K562 (cell line): Measurements from ENCODE around the gene CLSTN2.

ENCODE experiments used
- ARID2 ChIP-seq: fragments of 450-650 bp; IDR thresholded peaks from 2 replicates; pipeline ENCODE4 v1.6.1; 2017; ENCODE audit warnings: antibody characterized with exemption, mild to moderate bottlenecking
- CBX3 ChIP-seq, 2 experiments: IDR thresholded peaks; 1 replicate in 1 of 2; 2 replicates in 1 of 2; pipeline ENCODE4 v1.6.1; 2012; ENCODE audit warnings: inconsistent platforms in 2 of 2, low read length in 2 of 2, borderline replicate concordance in 1 of 2, control low read depth in 1 of 2
- FOXJ3 ChIP-seq: sonication (generic); formaldehyde crosslinking; IDR thresholded peaks from 2 replicates; pipeline ENCODE4 v1.4.0; 2020; ENCODE audit warnings: mild to moderate bottlenecking, missing genetic modification reagents
- FOXP1 ChIP-seq: sonication (generic); formaldehyde crosslinking; IDR thresholded peaks from 2 replicates; pipeline ENCODE4 v1.8.0; 2022; ENCODE audit warnings: mild to moderate bottlenecking, missing genetic modification reagents
- GABPB1 ChIP-seq: sonication (generic); formaldehyde crosslinking; IDR thresholded peaks from 2 replicates; pipeline ENCODE4 v1.8.0; 2022; ENCODE audit warnings: mild to moderate bottlenecking, missing genetic modification reagents
- JUND ChIP-seq, 2 experiments: IDR thresholded peaks; 2 replicates in 1 of 2; 3 replicates in 1 of 2; pipeline ENCODE4 v1.6.1; 2011; ENCODE audit warnings: borderline replicate concordance in 2 of 2, low read depth in 2 of 2, low read length in 2 of 2, improper control_type of control experiment in 1 of 2, missing biosample characterization in 1 of 2, missing genetic modification characterization in 1 of 2, missing genetic modification reagents in 1 of 2
- SRF ChIP-seq, 2 experiments: fragments of 250-450, 450-650 bp in 1 of 2; sonication (Bioruptor Pico) in 1 of 2; sonication (generic) in 1 of 2; formaldehyde crosslinking; IDR thresholded peaks; 2 replicates each; pipeline versions ENCODE4 v1.5.0 to v1.5.1; 2020 to 2022; ENCODE audit warnings: mild to moderate bottlenecking in 1 of 2, missing genetic modification reagents in 1 of 2
- U2AF2 ChIP-seq: fragments of 200-400 bp; formaldehyde crosslinking; optimal IDR thresholded peaks from 2 replicates; pipeline ENCODE3; 2017; ENCODE audit warnings: low read depth, mild to moderate bottlenecking, low read length
- ZFP36 ChIP-seq: fragments of 150-350 bp; IDR thresholded peaks from 2 replicates; pipeline ENCODE4 v1.6.1; 2018; ENCODE audit warnings: low read length, low read depth; ENCODE audit not compliant: partially characterized antibody
- TF ChIP-seq, protein P1 (sequence below): sonication (generic); formaldehyde crosslinking; IDR thresholded peaks from 2 replicates; pipeline ENCODE4 v1.8.0; 2023; ENCODE audit warnings: missing genetic modification reagents, mild to moderate bottlenecking, borderline replicate concordance
- TF ChIP-seq, protein P2 (sequence below): fragments of 250-450 bp; sonication (Bioruptor Pico); IDR thresholded peaks from 2 replicates; pipeline ENCODE4 v1.5.0; 2022; ENCODE audit warnings: mild to moderate bottlenecking

DNA sequence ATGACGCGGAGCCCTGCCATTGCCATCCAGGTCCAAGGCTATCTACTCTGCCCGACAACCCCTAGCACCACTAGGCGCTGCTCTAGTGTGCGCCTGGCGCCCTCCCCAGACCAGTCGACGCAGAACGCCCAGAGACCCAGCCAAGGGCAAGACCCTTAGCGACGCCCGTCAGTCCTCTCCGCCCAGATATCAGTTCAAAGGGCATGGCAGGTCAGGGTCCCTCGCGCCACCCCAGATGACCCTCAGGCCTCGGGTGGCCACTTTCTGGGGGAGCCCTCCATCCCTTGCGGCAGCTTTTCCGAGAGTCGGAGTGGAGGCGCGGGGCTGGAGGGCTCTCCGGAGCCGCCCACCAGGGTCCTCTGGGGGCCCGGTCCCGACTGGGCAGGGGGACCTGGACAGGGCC is 371 bp upstream of the CLSTN2 start:
- TF ChIP-seq U2AF2, result no peak
- no peak for TF ChIP-seq ARID2
- TF ChIP-seq, protein P1, sequence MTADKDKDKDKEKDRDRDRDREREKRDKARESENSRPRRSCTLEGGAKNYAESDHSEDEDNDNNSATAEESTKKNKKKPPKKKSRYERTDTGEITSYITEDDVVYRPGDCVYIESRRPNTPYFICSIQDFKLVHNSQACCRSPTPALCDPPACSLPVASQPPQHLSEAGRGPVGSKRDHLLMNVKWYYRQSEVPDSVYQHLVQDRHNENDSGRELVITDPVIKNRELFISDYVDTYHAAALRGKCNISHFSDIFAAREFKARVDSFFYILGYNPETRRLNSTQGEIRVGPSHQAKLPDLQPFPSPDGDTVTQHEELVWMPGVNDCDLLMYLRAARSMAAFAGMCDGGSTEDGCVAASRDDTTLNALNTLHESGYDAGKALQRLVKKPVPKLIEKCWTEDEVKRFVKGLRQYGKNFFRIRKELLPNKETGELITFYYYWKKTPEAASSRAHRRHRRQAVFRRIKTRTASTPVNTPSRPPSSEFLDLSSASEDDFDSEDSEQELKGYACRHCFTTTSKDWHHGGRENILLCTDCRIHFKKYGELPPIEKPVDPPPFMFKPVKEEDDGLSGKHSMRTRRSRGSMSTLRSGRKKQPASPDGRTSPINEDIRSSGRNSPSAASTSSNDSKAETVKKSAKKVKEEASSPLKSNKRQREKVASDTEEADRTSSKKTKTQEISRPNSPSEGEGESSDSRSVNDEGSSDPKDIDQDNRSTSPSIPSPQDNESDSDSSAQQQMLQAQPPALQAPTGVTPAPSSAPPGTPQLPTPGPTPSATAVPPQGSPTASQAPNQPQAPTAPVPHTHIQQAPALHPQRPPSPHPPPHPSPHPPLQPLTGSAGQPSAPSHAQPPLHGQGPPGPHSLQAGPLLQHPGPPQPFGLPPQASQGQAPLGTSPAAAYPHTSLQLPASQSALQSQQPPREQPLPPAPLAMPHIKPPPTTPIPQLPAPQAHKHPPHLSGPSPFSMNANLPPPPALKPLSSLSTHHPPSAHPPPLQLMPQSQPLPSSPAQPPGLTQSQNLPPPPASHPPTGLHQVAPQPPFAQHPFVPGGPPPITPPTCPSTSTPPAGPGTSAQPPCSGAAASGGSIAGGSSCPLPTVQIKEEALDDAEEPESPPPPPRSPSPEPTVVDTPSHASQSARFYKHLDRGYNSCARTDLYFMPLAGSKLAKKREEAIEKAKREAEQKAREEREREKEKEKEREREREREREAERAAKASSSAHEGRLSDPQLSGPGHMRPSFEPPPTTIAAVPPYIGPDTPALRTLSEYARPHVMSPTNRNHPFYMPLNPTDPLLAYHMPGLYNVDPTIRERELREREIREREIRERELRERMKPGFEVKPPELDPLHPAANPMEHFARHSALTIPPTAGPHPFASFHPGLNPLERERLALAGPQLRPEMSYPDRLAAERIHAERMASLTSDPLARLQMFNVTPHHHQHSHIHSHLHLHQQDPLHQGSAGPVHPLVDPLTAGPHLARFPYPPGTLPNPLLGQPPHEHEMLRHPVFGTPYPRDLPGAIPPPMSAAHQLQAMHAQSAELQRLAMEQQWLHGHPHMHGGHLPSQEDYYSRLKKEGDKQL (CRISPR knock-in tag), result no peak
- no peak for TF ChIP-seq SRF (CRISPR knock-in tag; IDR thresholded peaks at IDR 0.05)
- no peak for TF ChIP-seq FOXJ3 (CRISPR knock-in tag)
- TF ChIP-seq CBX3 (IDR thresholded peaks at IDR 0.05; ENCODE audit: borderline replicate concordance in 1 of 2, low read length in 2 of 2), result no peak
- no peak for TF ChIP-seq FOXP1 (CRISPR knock-in tag)
- TF ChIP-seq, protein P2, sequence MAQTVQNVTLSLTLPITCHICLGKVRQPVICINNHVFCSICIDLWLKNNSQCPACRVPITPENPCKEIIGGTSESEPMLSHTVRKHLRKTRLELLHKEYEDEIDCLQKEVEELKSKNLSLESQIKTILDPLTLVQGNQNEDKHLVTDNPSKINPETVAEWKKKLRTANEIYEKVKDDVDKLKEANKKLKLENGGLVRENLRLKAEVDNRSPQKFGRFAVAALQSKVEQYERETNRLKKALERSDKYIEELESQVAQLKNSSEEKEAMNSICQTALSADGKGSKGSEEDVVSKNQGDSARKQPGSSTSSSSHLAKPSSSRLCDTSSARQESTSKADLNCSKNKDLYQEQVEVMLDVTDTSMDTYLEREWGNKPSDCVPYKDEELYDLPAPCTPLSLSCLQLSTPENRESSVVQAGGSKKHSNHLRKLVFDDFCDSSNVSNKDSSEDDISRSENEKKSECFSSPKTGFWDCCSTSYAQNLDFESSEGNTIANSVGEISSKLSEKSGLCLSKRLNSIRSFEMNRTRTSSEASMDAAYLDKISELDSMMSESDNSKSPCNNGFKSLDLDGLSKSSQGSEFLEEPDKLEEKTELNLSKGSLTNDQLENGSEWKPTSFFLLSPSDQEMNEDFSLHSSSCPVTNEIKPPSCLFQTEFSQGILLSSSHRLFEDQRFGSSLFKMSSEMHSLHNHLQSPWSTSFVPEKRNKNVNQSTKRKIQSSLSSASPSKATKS (CRISPR knock-in tag), result no peak
- no peak for TF ChIP-seq ZFP36
- TF ChIP-seq JUND (IDR thresholded peaks at IDR 0.05; ENCODE audit: borderline replicate concordance, low read depth, low read length), result no peak
- TF ChIP-seq JUND (tag; IDR thresholded peaks at IDR 0.05; ENCODE audit: borderline replicate concordance, low read depth, low read length), result no peak
- no peak for TF ChIP-seq GABPB1
